HepG2 (cell line): ENCODE measurements around the gene FN1. TPM values are rescaled to one million over a fixed set of nuclear protein-coding genes. Genes with fewer than 3 reads are reported as not detected.

Experiments
- ATF7-NPFF ChIP-seq: sonication (generic); formaldehyde crosslinking; IDR thresholded peaks from 2 replicates; pipeline ENCODE4 v1.8.1; 2023; ENCODE audit warnings: mild to moderate bottlenecking, low read depth, missing genetic modification reagents, moderate library complexity
- CENPT ChIP-seq: sonication (generic); formaldehyde crosslinking; IDR thresholded peaks from 2 replicates; pipeline ENCODE4 v1.8.0; 2022; ENCODE audit warnings: low read depth, mild to moderate bottlenecking, moderate library complexity, missing genetic modification reagents
- ERF ChIP-seq: IDR thresholded peaks from 2 replicates; pipeline ENCODE4 v1.6.1; 2018; ENCODE audit warnings: missing biosample characterization, missing genetic modification reagents
- GLMP ChIP-seq: sonication (generic); formaldehyde crosslinking; IDR thresholded peaks from 2 replicates; pipeline ENCODE4 v1.9.0; 2021; ENCODE audit warnings: missing genetic modification reagents, mild to moderate bottlenecking, borderline replicate concordance
- HNF4G ChIP-seq, 2 experiments: sonication (generic) in 1 of 2; formaldehyde crosslinking in 1 of 2; IDR thresholded peaks; 2 replicates each; pipeline versions ENCODE4 v1.4.0 to v1.6.1; 2011 to 2020; ENCODE audit warnings: borderline replicate concordance in 2 of 2, low read depth in 2 of 2, mild to moderate bottlenecking in 2 of 2, low read length in 1 of 2, missing genetic modification reagents in 1 of 2, moderate library complexity in 1 of 2
- MXD4 ChIP-seq: IDR thresholded peaks from 2 replicates; pipeline ENCODE4 v1.6.1; 2016; ENCODE audit warnings: mild to moderate bottlenecking, missing biosample characterization, missing genetic modification reagents
- PHF5A ChIP-seq: IDR thresholded peaks from one replicate; pipeline ENCODE4 v1.6.1; 2018; ENCODE audit warnings: low read depth, missing genetic modification reagents; ENCODE audit not compliant: unreplicated experiment
- SOX6 ChIP-seq, 2 experiments: fragments of 450-650 bp in 1 of 2; sonication (generic) in 1 of 2; formaldehyde crosslinking in 1 of 2; IDR thresholded peaks; 2 replicates each; pipeline versions ENCODE4 v1.4.0 to v1.6.1; 2017 to 2020; ENCODE audit warnings: antibody characterized with exemption in 1 of 2, mild to moderate bottlenecking in 1 of 2, missing genetic modification reagents in 1 of 2
- SPEN ChIP-seq: sonication (generic); formaldehyde crosslinking; IDR thresholded peaks from 2 replicates; pipeline ENCODE4 v1.5.1; 2020; ENCODE audit warnings: low read depth, mild to moderate bottlenecking, missing genetic modification reagents
- TFAP4 ChIP-seq: sonication (generic); IDR thresholded peaks from 2 replicates; pipeline ENCODE4 v1.6.1; 2016; ENCODE audit warnings: low read depth, borderline replicate concordance
- ZBTB20 ChIP-seq: sonication (generic); formaldehyde crosslinking; IDR thresholded peaks from 2 replicates; pipeline ENCODE4 v1.8.1; 2023; ENCODE audit warnings: missing genetic modification reagents, low read depth, mild to moderate bottlenecking, borderline replicate concordance
- ZC3H4 ChIP-seq: sonication (generic); formaldehyde crosslinking; IDR thresholded peaks from 2 replicates; pipeline ENCODE4 v1.4.0; 2020; ENCODE audit warnings: missing genetic modification reagents, borderline replicate concordance
- ZHX1 ChIP-seq: sonication (generic); formaldehyde crosslinking; IDR thresholded peaks from 2 replicates; pipeline ENCODE4 v1.8.1; 2022; ENCODE audit warnings: low read depth, mild to moderate bottlenecking, missing genetic modification reagents
- ZNF142 ChIP-seq: sonication (generic); formaldehyde crosslinking; IDR thresholded peaks from 2 replicates; pipeline ENCODE4 v1.4.0; 2020; ENCODE audit warnings: missing genetic modification reagents
- ZNF251 ChIP-seq: sonication (generic); formaldehyde crosslinking; IDR thresholded peaks from 2 replicates; pipeline ENCODE4 v1.9.0; 2021; ENCODE audit warnings: mild to moderate bottlenecking, missing genetic modification reagents
- ZNF264 ChIP-seq: sonication (generic); formaldehyde crosslinking; IDR thresholded peaks from 2 replicates; pipeline ENCODE4 v1.4.0; 2020; ENCODE audit warnings: missing genetic modification reagents
- ZNF589 ChIP-seq: sonication (generic); formaldehyde crosslinking; conservative IDR thresholded peaks from 2 replicates; pipeline ENCODE4 v1.8.0; 2022; ENCODE audit warnings: mild to moderate bottlenecking, moderate library complexity, missing genetic modification reagents
- polyA plus RNA-seq, 8 experiments: library from polyadenylated mRNA; depleted of rRNA in 3 of 8; stranded (reverse) in 7 of 8; unstranded in 1 of 8; fragments of >200 nt; fragmentation: Illumina TruSeq in 4 of 8; extraction: Trizol in 4 of 8; gene quantifications; 2 replicates each; pipeline versions ENCODE4 v1.2.1 to v1.2.3, GENCODE V29; 2011 to 2016; ENCODE audit warnings: low read depth in 4 of 8, missing spikeins in 1 of 8, mixed read lengths in 1 of 8; ENCODE audit not compliant: insufficient read depth in 1 of 8
- total RNA-seq, 5 experiments: library from RNA; depleted of rRNA; stranded (reverse); fragments of >200 nt; fragmentation: Illumina TruSeq; extraction: Trizol; gene quantifications; 2 replicates each; pipeline ENCODE4 v1.2.3, GENCODE V29; 2016; ENCODE audit warnings: low read depth in 1 of 5

The FN1 gene
- total and polyA plus RNA-seq, 2 of the 13 experiments (the other 11 are each of a cell fraction or from before 2014, with no cell fraction given), result 1,847 to 6,471 TPM

- TF ChIP-seq ZHX1 (CRISPR knock-in tag) (no peak), TFAP4 (peak; percentile 51), CENPT (no peak), ZBTB20 (CRISPR knock-in tag) (no peak), ZNF264 (0 out of 2 replicates have a peak, but pooled peaks have one; percentile 16), ZNF251 (CRISPR knock-in tag) (no peak), ERF (CRISPR knock-in tag) (peak; percentile 78), ZNF142 (CRISPR knock-in tag) (no peak), GLMP (CRISPR knock-in tag) (no peak), ZNF589 (CRISPR knock-in tag) (no peak), SOX6 (IDR thresholded peaks at IDR 0.05) (no peak), SOX6 (CRISPR knock-in tag; IDR thresholded peaks at IDR 0.05) (peak; percentile 92), PHF5A (CRISPR knock-in tag) (no peak), ZC3H4 (CRISPR knock-in tag) (no peak), ATF7-NPFF (no peak), MXD4 (CRISPR knock-in tag) (no peak), SPEN (CRISPR knock-in tag) (peak; percentile 40; the same call in 1 of the 2 replicates), HNF4G (IDR thresholded peaks at IDR 0.05; ENCODE audit: borderline replicate concordance, low read depth, low read length) (no peak), HNF4G (CRISPR knock-in tag; IDR thresholded peaks at IDR 0.05; ENCODE audit: borderline replicate concordance, low read depth) (peak; percentile 25; the same call in 1 of the 2 replicates)
Observed at GRCh38 chr2:215479536-215480240, 43.8 kb upstream of the FN1 start (continued).
